KG1 (cell line): ENCODE data around the gene RNF141.

Source experiments
- DNase-seq: peaks from one replicate; lab custom pipeline; 2025; lab: John Stamatoyannopoulos, UW

Gene RNF141

DNA sequence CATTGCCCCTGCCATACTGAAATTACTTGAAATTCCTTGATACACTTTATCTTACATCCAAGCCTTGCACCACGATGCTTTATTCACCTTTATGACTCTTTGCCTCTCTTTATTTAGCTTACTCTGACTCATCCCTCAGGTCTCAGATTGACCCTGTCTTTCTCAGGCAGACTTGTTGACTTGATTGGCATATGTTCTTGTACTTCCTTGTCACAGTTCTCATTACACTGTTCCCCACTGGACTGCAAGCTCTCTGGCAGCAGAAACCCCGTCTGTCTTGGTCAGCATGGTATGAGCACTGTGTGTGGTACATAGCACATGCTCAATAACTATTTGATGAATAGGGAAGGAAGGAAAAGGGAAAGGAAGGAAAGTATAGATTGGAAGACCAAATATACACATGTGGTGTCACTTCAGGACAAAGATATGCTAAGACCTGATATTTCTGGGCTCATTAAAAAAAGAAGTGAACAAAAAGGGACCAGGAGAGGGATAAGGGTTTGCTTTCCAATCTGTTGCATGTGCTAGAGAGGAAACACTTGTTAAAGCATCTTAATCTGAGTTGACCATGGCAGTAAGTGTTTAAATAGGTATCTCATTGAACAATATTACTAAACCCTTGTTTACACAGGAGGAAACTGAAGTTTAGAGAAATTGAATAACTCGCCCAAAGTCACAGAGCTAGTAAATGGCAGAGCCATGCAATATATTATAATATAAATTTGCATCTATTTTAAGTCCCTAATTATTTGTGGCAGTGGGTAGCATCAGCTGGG is 20.2 kb upstream of the RNF141 start:
- DNase-seq: no peak

DNA sequence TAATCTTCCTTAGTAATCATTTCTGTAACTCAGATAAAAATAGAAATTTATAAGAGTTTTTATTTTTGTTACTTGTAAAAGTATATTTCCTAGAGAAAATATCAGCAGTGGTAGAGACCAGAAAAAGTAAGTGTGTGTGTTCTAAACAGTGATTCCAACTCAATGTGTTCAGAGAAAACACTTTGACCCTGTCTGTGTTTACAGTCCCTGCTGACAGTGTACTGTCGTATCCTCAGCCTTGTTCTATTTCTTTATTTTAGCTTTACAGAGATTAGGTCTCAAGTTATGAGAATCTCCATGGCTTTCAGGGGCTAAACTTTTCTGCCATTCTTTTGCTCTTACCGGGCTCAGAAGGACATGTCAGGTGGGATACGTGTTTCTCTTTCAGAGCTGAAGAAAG is 17.3 kb upstream of the RNF141 start:
- DNase-seq: no peak

DNA sequence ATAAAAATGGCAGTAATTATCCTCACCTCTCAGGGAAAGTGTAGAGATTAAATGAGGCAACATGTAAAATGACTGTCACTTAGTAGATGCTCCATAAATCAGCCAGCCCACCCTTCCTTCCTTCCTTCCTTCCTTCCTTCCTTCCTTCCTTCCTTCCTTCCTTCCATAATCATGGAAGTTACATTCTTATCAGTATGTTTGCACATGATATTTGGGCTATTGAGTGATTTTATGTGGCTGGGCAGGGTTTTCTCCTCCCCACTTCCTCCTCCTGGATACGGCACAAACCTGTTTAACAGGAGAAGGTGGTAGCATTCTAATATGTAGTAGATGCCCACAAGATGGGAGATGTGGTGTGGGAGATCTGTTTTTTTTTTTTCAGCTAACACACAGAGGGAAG is 15.6 kb upstream of the RNF141 start:
- no peak for DNase-seq

DNA sequence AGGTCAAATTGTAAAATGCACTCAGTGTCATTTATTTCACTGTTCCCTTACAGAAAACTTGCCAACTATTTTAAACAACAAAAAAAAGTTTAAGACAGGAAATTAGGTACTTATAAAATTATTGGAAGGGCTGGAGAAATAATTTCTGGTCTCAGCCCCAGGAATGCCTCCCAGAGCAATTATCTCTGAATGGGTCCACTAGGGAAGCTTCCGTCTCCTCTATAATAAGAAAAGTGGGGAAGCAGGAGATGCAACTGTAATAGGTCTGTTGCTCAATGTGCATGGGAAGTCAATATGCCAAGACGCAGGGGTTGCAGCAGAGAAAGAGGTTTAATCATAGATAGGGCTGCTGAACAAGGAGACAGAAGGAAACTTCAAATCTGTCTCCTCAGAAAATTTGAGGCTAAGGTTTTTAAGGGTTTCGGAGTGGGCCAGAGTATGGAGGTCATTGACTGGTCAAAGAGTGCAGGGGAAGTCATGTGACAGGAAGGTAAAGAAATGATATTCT is 10.9 kb upstream of the RNF141 start:
- DNase-seq: no peak

DNA sequence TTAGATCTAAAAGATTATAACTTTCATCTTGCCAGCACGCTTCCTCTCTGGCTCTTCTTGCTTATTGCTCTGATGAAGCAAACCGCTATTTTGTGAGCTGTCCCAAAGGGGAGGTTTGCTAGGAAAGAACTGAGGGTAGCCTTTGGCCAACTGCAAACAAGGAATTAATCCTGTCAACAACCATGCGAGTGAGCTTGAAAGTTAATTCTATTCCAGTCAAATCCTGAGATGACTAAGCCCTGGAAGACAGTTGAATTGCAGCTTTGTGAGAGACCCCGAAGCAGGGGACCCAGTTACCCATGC is 10.3 kb upstream of the RNF141 start:
- DNase-seq: no peak

DNA sequence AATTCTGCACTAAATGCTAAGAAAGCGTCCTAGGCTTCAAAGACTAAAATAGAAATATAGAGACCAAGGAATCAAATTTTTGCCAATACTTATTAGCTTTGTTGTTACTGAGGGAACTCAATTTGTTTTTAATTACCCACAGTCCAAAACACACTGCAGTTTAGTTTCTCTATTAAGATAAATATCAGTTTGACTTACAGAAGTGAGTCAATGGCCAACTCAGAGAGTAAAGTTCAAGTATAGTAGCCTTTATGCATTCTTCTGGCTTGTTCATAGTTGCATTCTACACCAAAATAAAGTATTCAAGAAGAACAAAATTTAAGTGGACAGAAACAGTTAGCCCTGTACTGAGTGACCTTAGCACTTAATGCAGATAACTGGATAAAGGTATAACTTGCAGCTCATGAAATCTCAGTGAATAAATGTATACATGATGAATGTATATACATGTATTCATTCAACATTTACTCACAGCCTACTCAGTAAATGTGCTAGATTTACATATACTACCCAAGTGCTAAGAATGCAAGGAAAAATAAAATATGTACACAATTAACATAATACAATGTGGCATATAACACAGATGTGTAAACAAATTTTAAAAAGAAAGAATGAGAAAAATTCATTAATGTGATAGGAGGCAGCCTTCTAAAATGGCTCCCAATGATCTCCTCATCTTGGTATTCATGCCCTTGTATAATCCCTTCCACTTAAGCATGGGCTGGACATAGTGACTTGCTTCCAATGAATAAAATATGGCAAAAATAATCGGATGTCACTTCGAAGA is 9.7 kb upstream of the RNF141 start:
- DNase-seq: no peak

DNA sequence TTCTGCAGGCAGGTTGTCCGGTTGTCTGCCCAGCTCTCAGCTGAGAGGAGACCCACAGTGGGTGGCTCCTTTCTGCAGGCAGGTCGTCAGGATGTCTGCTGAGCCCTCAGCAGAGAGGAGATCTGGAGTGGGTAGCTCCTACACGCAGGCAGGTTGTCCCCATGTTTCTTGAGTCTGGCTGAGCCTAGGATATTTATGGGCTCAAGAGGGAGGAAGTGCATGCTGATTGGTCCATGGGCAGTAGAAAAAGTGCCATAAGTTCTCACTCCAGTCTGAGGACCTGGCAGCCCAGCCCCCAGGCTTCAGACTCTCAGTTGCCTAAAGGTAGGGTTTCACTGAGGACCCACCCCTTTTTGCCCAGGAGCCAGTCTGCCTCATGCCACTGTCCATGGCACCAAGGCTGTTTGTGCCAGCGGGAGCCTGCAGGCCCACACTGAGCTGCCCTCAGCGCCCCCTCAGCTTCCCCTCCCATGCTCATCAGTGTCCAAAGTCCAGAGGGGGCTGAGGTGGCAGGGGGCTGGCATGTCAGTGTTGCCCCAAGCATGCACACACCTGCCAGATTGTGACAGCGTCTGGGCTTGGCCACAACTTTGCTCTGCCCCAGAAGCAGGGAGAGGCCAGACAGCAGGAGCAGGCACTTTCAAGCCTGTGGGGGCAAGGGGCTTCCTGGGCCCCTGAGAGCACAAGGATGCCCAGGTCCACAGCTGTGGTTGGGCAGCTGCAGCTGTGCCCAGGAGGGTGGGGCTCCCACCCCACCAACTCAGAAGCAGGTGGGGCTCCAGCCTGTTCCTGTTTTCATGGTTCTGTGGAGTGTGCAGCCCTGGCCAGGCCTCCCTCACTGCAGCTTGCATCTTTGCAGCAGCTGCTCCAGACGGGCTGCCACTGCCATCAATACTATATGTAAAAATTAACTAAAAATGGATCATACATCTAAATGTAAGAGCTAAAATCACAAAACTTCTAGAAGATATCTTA is 3.8 kb upstream of the RNF141 start:
- no peak for DNase-seq

DNA sequence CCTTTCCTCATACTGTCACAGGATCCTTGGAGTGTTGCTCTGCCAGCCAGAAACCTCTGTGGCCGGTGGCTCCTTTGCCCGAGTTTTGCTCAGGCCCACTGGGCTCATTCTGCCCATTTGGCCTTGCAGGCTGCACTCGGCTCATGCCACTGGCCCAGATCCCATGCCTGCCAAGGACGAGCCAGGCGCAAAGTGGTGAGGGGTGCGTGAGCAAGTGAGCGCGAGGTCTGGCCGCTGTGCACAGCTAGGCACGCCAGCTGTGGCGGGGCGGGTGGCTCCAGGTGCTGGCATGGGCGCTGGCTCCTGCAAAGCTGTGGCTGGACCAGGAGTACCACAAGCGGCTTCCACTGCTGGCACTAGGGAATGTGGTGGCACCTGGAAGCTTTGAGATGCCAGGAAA is 2.8 kb upstream of the RNF141 start:
- no peak for DNase-seq

DNA sequence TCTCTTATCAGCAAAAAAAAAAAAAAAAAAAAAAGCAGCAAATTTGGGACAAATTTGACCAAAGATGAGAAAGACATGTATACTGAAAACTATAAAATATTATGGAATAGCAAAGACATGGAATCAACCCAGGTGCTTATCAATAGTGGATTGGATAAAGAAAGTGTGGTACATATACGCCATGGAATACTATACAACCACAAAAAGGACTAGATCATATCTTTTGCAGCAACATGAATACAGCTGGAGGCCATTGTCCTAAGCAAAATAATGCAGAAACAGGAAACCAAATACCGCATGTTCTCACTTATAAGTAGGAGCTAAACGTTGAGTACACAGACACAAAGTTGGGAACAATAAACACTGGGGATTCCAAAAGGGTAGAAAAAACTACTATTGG is 1.8 kb upstream of the RNF141 start:
- DNase-seq: no peak

DNA sequence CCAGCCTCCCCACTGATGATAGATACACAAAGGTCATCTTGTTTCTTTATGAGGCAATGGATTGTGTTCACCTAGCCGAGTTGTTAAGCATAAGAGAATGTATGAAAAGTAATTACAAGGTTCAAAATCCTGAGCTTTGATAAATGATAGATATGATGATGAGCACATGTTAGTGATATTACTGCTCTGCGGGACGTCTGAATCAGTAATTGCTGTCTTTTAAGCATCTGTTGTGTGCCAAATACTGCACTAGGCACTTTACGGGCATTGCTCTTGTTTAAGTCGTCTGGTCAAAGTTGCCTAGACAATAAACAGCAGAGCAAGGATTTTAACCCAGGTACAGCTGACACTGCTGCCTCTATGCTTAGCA is 559 bp upstream of the RNF141 start:
- DNase-seq: no peak

DNA sequence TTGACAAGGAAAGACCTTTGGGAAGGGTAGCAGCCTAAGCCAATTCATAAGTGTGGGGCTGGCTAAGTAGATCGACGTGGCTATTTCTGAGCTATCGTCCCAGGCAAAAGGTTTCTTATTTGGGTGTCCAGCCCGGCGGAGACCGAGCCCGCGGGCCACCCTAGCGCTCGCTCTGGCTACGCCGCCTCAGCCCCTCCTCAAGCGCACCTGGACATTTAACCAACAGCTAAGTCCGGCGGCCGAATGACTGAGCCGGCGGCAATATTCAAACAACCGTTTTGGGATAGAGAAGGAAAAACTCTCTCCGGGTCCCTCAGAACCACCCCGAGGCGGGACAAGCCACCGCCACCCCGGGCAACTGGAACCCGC is 457 bp downstream of the RNF141 start:
- no peak for DNase-seq

DNA sequence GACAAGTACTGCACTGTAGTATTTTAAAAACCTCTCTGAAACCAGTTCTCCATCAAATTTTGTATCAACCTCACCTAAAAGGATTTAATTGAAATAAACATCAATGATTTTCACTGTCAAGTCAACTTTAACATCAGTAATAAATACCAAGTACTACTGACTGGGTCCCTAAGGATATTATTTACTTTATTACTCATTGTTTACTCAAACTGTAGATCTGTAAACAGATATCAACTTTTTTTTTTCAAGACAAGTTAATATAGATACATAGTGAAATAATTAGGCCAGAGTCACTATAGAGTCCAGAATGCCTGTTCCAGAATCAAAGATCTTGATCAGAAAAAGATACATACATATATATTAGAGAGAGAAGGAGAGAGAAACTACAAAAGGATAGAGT is 1.6 kb downstream of the RNF141 start:
- no peak for DNase-seq

DNA sequence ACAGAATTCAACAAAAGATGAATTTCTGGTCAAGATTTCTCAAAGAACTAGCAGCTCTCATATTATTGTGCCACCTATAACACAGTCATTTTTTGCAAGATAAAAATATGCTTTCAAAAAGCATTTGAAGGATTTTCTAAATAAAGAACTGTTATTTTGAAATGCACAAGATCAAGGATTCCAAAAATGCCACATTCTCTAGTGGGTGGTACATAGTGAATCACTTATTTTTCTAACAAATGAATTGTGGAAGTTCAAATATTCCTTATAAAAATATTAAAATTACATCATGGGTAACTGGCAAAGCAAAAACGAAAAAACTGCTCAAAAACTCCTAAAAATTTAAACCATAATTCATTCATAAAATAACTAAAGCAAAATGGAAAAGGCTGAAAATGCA is 2.1 kb downstream of the RNF141 start:
- no peak for DNase-seq

DNA sequence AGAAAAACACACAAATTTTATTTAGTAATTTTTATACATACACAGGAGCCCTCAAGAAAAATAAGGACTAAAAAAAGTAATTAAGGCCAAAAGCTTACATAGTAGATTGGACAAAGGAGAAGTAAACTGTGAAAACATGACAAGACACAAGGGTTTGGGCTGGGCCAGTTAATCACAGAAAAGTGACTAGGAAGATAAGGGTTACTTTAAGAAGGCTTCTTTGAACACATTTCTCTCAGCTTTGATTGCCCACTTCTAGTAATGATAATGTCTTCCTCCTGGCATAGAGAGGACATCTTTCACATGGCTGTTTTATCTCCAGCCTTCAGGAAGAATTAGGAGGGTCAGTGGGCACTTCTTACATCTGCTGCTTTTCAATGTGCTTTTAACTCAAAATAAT is 3.4 kb downstream of the RNF141 start:
- no peak for DNase-seq

DNA sequence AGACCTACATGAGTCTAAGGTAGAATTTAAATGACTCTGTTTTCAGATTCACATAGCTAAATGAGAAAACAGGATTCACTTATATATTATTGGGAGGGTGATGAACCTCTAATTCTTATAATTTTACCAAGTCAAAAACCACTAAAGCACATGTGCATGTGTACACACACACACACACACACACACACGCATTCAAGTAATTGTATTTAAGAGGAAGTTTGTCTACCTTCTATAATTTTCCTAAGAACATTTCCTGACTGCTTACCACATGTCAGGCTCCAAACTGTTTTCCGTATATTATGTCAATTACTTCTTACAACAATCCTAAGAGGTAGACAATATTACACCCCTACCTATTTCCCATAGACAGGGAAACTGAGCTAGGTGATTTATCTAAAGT is 6.7 kb downstream of the RNF141 start:
- peak; percentile 46 for DNase-seq

DNA sequence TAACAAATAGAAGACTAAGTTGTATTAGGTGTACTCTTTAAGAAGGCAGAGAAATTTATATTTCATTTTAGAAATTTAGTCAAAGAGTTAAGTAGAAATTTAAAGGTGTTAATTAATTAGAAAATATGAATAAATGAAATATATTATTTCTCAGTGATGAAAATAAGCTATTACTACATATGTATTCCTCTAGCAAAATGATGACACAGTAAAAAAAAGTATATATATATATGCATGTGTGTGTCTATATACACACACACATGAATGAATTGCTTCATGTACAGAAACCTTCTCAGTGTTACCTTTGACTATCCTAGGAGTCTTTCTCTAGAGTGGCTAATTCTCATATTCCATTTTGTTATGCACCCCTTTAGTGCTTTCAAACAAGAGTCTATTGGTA is 7.7 kb downstream of the RNF141 start:
- DNase-seq: no peak

DNA sequence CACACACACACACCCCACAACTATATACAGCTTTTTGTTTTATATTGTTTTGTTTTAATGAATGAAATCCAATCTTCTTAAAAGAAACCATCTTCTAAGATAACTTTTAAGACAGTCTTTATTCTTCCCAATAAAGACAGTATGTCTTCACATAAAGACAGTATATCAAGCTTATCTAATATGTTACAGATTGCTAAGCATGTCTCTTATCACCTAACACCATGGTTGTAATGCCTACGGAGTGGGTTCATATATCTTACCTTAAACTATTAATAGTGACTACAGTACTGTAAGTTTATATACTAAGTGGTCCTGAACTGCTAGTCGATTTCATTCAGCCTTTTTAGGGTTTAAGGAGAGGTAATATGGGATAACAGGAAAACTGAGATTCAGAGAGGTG is 8.5 kb downstream of the RNF141 start:
- no peak for DNase-seq

DNA sequence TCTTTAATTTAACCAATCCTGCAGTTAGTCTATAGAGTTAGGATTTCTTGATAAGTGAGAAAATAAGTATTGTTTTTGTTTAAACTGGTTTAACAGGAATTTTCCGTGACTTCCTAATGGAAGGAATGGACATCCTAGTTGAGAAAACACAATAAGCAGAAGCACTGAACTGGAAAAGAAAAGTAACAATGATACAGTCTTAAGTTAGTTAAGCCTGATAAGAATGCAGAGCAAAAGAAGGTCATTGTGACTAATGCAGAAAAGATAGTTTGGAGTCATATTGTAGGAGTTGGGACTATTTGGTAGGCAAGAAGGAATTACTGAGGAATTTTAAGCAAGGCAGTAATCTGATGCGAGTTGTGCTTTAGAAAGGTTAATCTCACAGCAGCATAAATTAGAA is 11.7 kb downstream of the RNF141 start:
- no peak for DNase-seq

DNA sequence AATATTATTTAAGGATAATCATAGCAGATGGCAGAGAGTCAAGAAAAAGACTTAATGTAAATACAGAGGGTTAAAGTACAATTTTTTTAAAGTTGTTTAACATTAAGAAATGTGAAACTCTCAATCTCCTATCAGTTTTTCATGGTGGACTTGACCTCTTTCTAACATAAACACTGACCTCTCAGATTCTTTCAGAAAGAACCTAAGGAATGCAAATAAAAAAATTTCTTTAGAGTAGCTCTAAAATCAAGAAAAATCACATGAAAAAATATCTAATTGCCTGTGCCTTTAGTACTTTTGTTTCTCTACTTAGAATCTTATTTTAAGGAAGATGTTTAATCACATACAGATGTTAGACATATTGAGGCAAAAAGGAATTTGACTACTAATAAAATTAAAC is 12.9 kb downstream of the RNF141 start:
- DNase-seq: no peak

DNA sequence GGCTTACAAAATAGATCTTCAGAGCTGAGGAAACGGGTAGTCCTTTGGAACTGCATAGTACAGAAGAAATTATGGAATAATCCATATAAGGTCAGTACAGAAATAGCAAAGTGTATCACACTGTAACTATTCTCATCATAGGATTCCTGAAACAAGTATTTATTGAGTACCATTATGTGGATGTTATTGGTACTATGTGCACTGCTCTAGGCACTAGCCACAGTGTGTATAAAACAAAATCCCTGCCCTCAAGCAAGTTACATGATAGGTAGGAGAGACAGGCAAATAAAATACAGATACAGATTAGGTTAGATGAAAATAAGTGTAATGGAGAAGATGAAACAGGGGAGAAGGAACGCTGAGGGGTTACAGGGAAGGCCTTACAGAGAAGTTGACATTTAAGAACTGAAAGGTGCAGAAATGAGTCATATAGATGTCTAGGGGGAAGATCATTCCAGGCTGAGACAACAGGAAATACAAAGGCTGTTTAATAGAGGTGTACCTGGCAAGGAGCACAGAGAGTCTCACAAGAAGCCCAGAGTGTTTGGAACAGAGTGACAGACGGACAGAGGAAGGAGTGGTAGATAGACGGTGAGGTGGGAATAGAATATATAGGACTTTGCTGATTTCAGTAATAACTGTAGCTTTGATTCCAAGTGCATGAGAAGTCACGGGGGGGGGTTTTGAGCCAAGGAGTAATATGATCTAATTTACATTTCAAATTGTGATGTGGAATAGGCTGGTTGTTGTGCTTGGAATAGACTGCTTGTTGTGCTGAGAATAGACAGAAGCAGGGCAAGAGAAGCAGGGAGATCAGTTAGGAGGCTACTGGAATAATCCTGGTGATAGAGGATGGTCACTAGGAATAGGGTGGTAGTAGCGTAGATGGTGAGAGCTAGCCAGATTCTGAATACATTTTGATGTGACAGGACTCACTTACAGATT is 13.7 kb downstream of the RNF141 start:
- DNase-seq: no peak

DNA sequence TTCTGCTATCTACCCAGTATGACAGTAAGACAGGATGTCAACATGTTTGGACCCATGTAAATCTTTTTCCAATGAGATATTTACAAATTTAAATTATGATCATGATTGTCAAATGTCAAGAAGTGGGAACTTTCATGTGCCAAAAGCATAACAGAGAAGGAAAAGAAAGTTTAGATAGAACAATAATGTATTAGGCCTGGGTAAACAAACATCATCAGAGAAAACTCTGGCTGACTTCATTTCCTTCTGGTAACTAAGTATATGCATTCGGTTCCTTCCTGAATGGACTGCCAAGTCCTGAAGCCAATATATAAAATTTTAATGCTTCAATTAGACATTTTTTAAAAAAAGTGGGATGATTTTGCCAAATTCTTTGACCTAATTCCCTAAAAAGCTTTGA is 16.5 kb downstream of the RNF141 start:
- no peak for DNase-seq

DNA sequence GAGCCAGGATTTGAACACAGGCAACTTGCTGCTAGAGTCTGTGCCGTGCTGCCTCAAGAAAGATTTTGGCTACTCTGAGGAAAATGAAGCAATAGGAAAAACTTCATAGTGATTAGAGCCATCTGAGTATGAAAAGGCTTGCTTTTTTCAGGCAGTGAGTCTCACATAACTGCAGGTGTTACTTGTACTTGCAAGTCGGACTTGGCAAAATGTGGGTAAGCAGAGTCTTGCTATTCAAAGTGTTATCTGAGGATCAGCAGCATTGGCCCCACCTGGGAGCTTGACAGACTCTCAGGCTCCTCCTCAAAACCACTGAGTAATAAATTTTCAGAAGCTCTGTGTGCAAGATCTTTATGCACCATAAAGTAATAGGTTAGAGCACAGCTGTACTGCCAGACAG is 18.1 kb downstream of the RNF141 start:
- DNase-seq: no peak
